ENCODE data around the gene ALG14.

The ALG14 gene

GRCh38 chr1:95006681-95007080 lies 66.1 kb downstream of the ALG14 start:
- no peak for TF ChIP-seq CTCF (conservative IDR thresholded peaks at IDR 0.05; ENCODE audit: low read depth, low read length)
- no peak overlapping the region for H3K4me3 ChIP-seq (ENCODE audit: low read length)
- DNase-seq (ENCODE audit: low read depth) = no peak

GRCh38 chr1:95005584-95005983 lies 67.2 kb downstream of the ALG14 start:
- no peak for TF ChIP-seq CTCF (conservative IDR thresholded peaks at IDR 0.05; ENCODE audit: low read depth, low read length)
- no peak for DNase-seq (ENCODE audit: low read depth)
- no peak overlapping the region for H3K4me3 ChIP-seq (ENCODE audit: low read length)

- DNase-seq (ENCODE audit: low read depth) = no peak
- TF ChIP-seq CTCF (conservative IDR thresholded peaks at IDR 0.05; ENCODE audit: low read depth, low read length) = no peak
- H3K4me3 ChIP-seq (ENCODE audit: low read length) = no peak overlapping the region
Observed at GRCh38 chr1:95004013-95004412, 68.7 kb downstream of the ALG14 start.

- TF ChIP-seq CTCF (conservative IDR thresholded peaks at IDR 0.05; ENCODE audit: low read depth, low read length) = no peak
- no peak overlapping the region for H3K4me3 ChIP-seq (ENCODE audit: low read length)
- no peak for DNase-seq (ENCODE audit: low read depth)
Observed at GRCh38 chr1:95003433-95003738, 69.4 kb downstream of the ALG14 start.

- DNase-seq (ENCODE audit: low read depth) = no peak
- no peak overlapping the region for H3K4me3 ChIP-seq (ENCODE audit: low read length)
- no peak for TF ChIP-seq CTCF (conservative IDR thresholded peaks at IDR 0.05; ENCODE audit: low read depth, low read length)
Observed at GRCh38 chr1:95002540-95003432, 70.0 kb downstream of the ALG14 start.

GRCh38 chr1:95002164-95002539 lies 70.6 kb downstream of the ALG14 start:
- H3K4me3 ChIP-seq (ENCODE audit: low read length) = no peak overlapping the region
- no peak for TF ChIP-seq CTCF (conservative IDR thresholded peaks at IDR 0.05; ENCODE audit: low read depth, low read length)
- DNase-seq (ENCODE audit: low read depth) = no peak

GRCh38 chr1:94999456-95000131 lies 73.2 kb downstream of the ALG14 start:
- TF ChIP-seq CTCF (conservative IDR thresholded peaks at IDR 0.05; ENCODE audit: low read depth, low read length) = no peak
- no peak for DNase-seq (ENCODE audit: low read depth)
- no peak overlapping the region for H3K4me3 ChIP-seq (ENCODE audit: low read length)
